ENCODE data around the gene GPR179. TPM values are rescaled to one million over a fixed set of nuclear protein-coding genes. Genes with fewer than 3 reads are reported as not detected.
A peak's percentile ranks its signal among the peaks of the same experiment; 100 is the strongest.

GPR179 gene, protein sequence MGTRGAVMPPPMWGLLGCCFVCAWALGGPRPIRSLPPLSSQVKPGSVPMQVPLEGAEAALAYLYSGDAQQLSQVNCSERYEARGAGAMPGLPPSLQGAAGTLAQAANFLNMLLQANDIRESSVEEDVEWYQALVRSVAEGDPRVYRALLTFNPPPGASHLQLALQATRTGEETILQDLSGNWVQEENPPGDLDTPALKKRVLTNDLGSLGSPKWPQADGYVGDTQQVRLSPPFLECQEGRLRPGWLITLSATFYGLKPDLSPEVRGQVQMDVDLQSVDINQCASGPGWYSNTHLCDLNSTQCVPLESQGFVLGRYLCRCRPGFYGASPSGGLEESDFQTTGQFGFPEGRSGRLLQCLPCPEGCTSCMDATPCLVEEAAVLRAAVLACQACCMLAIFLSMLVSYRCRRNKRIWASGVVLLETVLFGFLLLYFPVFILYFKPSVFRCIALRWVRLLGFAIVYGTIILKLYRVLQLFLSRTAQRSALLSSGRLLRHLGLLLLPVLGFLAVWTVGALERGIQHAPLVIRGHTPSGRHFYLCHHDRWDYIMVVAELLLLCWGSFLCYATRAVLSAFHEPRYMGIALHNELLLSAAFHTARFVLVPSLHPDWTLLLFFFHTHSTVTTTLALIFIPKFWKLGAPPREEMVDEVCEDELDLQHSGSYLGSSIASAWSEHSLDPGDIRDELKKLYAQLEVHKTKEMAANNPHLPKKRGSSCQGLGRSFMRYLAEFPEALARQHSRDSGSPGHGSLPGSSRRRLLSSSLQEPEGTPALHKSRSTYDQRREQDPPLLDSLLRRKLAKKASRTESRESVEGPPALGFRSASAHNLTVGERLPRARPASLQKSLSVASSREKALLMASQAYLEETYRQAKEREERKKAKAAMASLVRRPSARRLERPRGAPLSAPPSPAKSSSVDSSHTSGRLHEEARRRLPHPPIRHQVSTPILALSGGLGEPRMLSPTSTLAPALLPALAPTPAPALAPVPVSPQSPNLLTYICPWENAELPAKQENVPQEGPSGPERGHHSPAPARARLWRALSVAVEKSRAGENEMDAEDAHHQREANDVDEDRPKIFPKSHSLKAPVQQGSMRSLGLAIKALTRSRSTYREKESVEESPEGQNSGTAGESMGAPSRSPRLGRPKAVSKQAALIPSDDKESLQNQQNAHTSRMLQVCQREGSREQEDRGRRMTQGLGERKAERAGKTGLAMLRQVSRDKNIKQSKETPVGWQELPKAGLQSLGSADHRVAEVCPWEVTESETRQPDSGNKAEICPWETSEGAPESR (N-terminal part only)
- under 1 TPM in 2 of 6 experiments, not detected in 4; 0.07 to 0.22 TPM for total RNA-seq
- long read RNA-seq, result 0 reads

- ATAC-seq, result peak in 1 of 4 donors; percentile 8
- intact Hi-C loops (cut with DNase I), result loop anchor here in 1 of 2 donors (5.0 kb wide), 1 partner anchor 73 kb away; no protein-coding TSS in a partner anchor
- H3K27ac ChIP-seq, result no peak within 1 kb of the TSS
These were observed at the start of gene GPR179 for GRCh38 chr17:38343608-38344419. Gene GPR179 (minus strand): TSS chr17:38343956. CDS start chr17:38343789, 167 bp downstream.

GRCh38 chr17:38379448-38379847 lies 35.7 kb upstream of the GPR179 start:
- WGBS (ENCODE audit: insufficient coverage, low coverage, low lambda C conversion rate, missing lambda C conversion rate), result 71% methylated on average over 1 of the region's 1 CpG

More at GRCh38 chr17:38343608-38344419, at the start of gene GPR179:
- WGBS (ENCODE audit: insufficient coverage, low coverage, low lambda C conversion rate, missing lambda C conversion rate), result 72% methylated on average over 9 of the region's 18 CpGs
- no peaks in the 10 kb centered on the region for H3K36me3 ChIP-seq
- no peaks in the 10 kb centered on the region for H3K4me1 ChIP-seq
- H3K4me3 ChIP-seq, result no peak within 1 kb of the TSS
- no peaks in the 10 kb centered on the region for H3K9me3 ChIP-seq
- no peaks in the 10 kb centered on the region for H3K27me3 ChIP-seq
- TF ChIP-seq POLR2A (IDR thresholded peaks at IDR 0.05) (no peak), CTCF (IDR thresholded peaks at IDR 0.05) (no peak)
- DNase-seq, result no peak

GRCh38 chr17:38369124-38369886 lies 25.5 kb upstream of the GPR179 start:
- Histone ChIP-seq H3K27ac (no peak overlapping the region), H3K4me1 (no peaks in the 10 kb centered on the region), H3K27me3 (no peaks in the 10 kb centered on the region), H3K4me3 (no peak overlapping the region), H3K36me3 (peaks cover 0 to 43% (median 12%) of the 10 kb centered on the region in 4 donors), H3K9me3 (no peaks in the 10 kb centered on the region)
- no peak for ATAC-seq
- 76% methylated on average over 4 of the region's 8 CpGs for WGBS (ENCODE audit: insufficient coverage, low coverage, low lambda C conversion rate, missing lambda C conversion rate)
- DNase-seq, result no peak
- intact Hi-C loops (cut with DNase I), result no loop called here
- TF ChIP-seq CTCF (IDR thresholded peaks at IDR 0.05) (no peak), POLR2A (IDR thresholded peaks at IDR 0.05) (no peak)

More at GRCh38 chr17:38379448-38379847, 35.7 kb upstream of the GPR179 start:
- H3K9me3 ChIP-seq, result no peaks in the 10 kb centered on the region
- intact Hi-C loops (cut with DNase I), result no loop called here
- no peak overlapping the region for H3K4me3 ChIP-seq
- DNase-seq (no peak), ATAC-seq (no peak)
- H3K36me3 ChIP-seq, result peaks cover 0 to 25% (median 4%) of the 10 kb centered on the region in 4 donors
- H3K4me1 ChIP-seq, result no peaks in the 10 kb centered on the region
- no peak overlapping the region for H3K27ac ChIP-seq
- no peaks in the 10 kb centered on the region for H3K27me3 ChIP-seq
- TF ChIP-seq POLR2A (IDR thresholded peaks at IDR 0.05) (no peak), CTCF (IDR thresholded peaks at IDR 0.05) (no peak)
